Common myeloid progenitor, CD34-positive (primary cell): ENCODE measurements around the gene DPPA4.

ENCODE experiments used
- CTCF ChIA-PET: fragments of 350-600 bp; sonication (Branson Sonifier 250); formaldehyde crosslinking; loops from one replicate; lab custom pipeline; 2021; ENCODE audit warnings: antibody characterized with exemption; lab: Charles Lee
- POLR2A ChIA-PET: fragments of 350-600 bp; sonication (Branson Sonifier 250); formaldehyde crosslinking; loops from one replicate; lab custom pipeline; 2021; ENCODE audit warnings: antibody characterized with exemption; lab: Charles Lee
- DNase-seq, 3 donors: peaks; one replicate each; pipeline versions ENCODE4 v3.0.0 to v3.0.0-alpha.2; 2013
- H3K27ac ChIP-seq, 2 experiments: 1 replicate in 1 of 2; 2 replicates in 1 of 2; pipeline ENCODE4 v1.7.0; 2013; ENCODE audit warnings: inconsistent platforms in 2 of 2, low read length in 2 of 2, mild to moderate bottlenecking in 2 of 2, low read depth in 1 of 2, moderate library complexity in 1 of 2; ENCODE audit not compliant: severe bottlenecking in 2 of 2, insufficient read depth in 1 of 2, poor library complexity in 1 of 2
- H3K27me3 ChIP-seq, 5 experiments: replicated peaks in 2 of 5; 1 replicate in 3 of 5; 2 replicates in 2 of 5; pipeline versions ENCODE4 v1.6.1 to v1.7.0; 2013; ENCODE audit warnings: low read length in 4 of 5, mild to moderate bottlenecking in 2 of 5, moderate library complexity in 2 of 5, inconsistent platforms in 1 of 5; ENCODE audit not compliant: insufficient read depth in 5 of 5, control insufficient read depth in 4 of 5
- H3K36me3 ChIP-seq, 4 experiments: 1 replicate in 2 of 4; 2 replicates in 2 of 4; pipeline versions ENCODE4 v1.6.1 to v1.7.0; 2013; ENCODE audit warnings: low read length in 3 of 4, control low read depth in 1 of 4, mild to moderate bottlenecking in 1 of 4; ENCODE audit not compliant: control insufficient read depth in 4 of 4, insufficient read depth in 4 of 4
- H3K4me1 ChIP-seq, 4 experiments: 1 replicate in 3 of 4; 2 replicates in 1 of 4; pipeline versions ENCODE4 v1.6.1 to v1.7.1; 2013; ENCODE audit warnings: low read length in 3 of 4, mild to moderate bottlenecking in 3 of 4, control low read depth in 1 of 4, inconsistent platforms in 1 of 4, moderate library complexity in 1 of 4; ENCODE audit not compliant: control insufficient read depth in 4 of 4, insufficient read depth in 4 of 4; ENCODE audit errors: control extremely low read depth in 1 of 4
- H3K4me3 ChIP-seq, 7 experiments: 1 replicate in 4 of 7; 2 replicates in 3 of 7; pipeline versions ENCODE4 v1.5.1 to v1.7.0; 2013; ENCODE audit warnings: mild to moderate bottlenecking in 7 of 7, low read length in 6 of 7, moderate library complexity in 6 of 7, inconsistent platforms in 2 of 7, low read depth in 2 of 7, control low read depth in 1 of 7; ENCODE audit not compliant: insufficient read depth in 4 of 7, control insufficient read depth in 1 of 7; ENCODE audit errors: extremely low read depth in 1 of 7
- H3K9me3 ChIP-seq, 5 experiments: 1 replicate in 4 of 5; 2 replicates in 1 of 5; pipeline versions ENCODE4 v1.6.1 to v1.7.1; 2013; ENCODE audit warnings: low read length in 4 of 5, mild to moderate bottlenecking in 2 of 5, inconsistent platforms in 1 of 5, low read depth in 1 of 5, moderate library complexity in 1 of 5; ENCODE audit not compliant: control insufficient read depth in 4 of 5, insufficient read depth in 2 of 5; ENCODE audit errors: control extremely low read depth in 1 of 5
- WGBS: methylation state at CpG from one replicate; pipeline ENCODE4 v1.1.5; 2013; ENCODE audit not compliant: insufficient coverage; 5-methylcytosine and 5-hydroxymethylcytosine counted together

Gene DPPA4

DNA sequence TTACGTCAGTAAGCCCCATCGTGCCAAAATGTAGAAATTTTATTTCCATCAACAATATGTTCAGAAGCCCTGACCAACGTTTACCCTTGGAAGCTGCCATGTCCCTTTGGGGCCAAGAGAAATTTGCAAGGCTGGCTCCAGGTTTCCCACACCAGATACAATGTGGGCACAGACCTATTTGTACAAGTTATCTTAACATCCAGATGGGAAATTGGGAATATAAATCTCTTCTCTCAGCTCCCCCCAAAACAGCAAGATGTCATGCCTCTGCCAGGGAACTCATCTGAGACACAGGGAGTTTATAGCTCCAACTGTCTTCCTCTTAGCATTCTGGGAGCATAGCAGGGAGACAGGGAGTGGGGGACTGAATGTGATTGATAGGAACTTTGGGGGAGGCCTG lies 11.7 kb downstream of the DPPA4 start:
- ChIA-PET CTCF (no interaction called here), POLR2A (no interaction called here)
- no peaks in the 10 kb centered on the region for H3K4me1 ChIP-seq
- WGBS: 87% methylated on average over 3 of the region's 3 CpGs
- H3K9me3 ChIP-seq: no peaks in the 10 kb centered on the region
- no peak for DNase-seq
- no peak overlapping the region for H3K27ac ChIP-seq
- peaks cover 0 to 34% (median 3%) of the 10 kb centered on the region in 4 experiments for H3K36me3 ChIP-seq
- no peaks in the 10 kb centered on the region for H3K27me3 ChIP-seq
- no peak overlapping the region for H3K4me3 ChIP-seq

DNA sequence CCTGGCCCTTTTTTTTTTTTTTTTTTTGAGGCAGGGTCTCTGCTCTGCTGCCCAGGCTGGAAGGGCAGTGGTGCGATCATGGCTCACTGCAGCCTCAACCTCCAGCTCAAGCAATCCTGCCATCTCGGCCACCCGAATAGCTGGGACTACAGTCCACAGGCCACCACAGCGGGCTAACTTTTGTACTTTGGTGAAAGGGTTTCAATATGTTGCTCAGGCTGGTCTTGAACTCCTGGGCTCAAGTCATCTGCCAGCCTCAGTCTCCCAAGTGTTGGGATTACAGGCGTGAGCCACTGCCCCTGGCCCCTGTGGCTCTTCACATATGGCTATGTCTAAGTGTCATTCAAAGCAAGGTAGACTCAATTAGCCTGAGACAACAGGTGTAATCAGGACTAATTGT lies 12.2 kb downstream of the DPPA4 start:
- no peaks in the 10 kb centered on the region for H3K4me1 ChIP-seq
- 94% methylated on average over 3 of the region's 5 CpGs for WGBS
- CTCF ChIA-PET: no interaction called here

DNA sequence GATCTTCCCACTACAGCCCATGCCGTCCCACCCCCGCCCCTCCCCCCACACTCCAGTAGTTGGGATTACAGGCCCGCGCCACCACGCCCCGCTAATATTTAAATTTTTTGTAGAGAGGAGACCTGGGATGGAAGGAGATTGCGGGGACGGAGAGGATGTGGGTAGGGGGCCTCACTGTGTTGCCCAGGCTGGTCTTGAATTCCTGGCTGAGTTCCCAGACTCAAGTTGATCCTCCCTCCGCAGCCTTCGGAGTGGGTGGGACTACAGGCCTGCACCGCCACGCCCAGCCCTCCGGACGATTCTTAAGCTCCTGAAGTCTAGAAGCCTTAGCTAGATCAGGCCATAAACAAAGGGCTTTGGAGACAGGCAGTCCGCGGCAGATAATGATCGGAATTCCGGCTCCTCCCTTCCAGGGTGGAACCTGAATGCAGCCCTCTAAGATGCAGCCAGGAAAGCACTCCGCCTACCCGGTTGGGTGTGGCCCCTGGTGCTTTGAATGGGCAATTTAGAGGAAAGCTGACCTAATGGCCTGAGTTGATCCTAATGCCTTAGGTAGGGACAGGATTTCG lies 21.1 kb downstream of the DPPA4 start, which contains the start of gene DPPA2:
TSS of gene DPPA2 (minus strand) at position 356 of the 569 bp plus-strand sequence. CDS start 1,975 bp downstream, outside the sequence.
- WGBS: 95% methylated on average over 13 of the region's 21 CpGs
- Histone ChIP-seq H3K4me1 (no peaks in the 10 kb centered on the region), H3K4me3 (no peak within 1 kb of the TSS), H3K9me3 (no peaks in the 10 kb centered on the region), H3K27me3 (no peaks in the 10 kb centered on the region), H3K27ac (no peak within 1 kb of the TSS), H3K36me3 (no peaks in the 10 kb centered on the region)
- ChIA-PET CTCF (no interaction called here), POLR2A (no interaction called here)
- DNase-seq: no peak

More for the DNA sequence above, 12.2 kb downstream of the DPPA4 start:
- H3K9me3 ChIP-seq: no peaks in the 10 kb centered on the region
- no peak for DNase-seq
- peaks cover 0 to 29% (median 3%) of the 10 kb centered on the region in 4 experiments for H3K36me3 ChIP-seq
- H3K27ac ChIP-seq: no peak overlapping the region
- no peaks in the 10 kb centered on the region for H3K27me3 ChIP-seq
- POLR2A ChIA-PET: no interaction called here
- no peak overlapping the region for H3K4me3 ChIP-seq

DNA sequence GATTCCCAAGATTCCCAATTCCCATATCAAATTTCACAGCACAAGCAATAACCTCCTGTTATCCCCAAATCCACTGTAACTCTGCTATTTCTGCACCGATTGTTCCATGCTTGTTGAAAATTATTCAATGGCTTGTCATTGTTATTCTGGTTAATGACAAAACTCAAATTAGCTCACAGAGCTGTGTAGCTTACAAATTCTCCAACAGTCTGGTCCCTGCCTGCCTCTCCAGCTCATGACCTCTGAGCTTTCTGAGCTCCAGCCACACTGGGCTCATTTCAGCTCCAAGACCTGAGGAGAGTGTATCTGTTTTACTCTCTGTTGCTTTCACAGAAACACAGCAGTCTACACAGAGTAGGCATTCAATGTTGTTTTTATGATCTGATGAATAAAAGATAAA lies 24.3 kb downstream of the DPPA4 start:
- Histone ChIP-seq H3K4me3 (no peak overlapping the region), H3K9me3 (no peaks in the 10 kb centered on the region), H3K4me1 (no peaks in the 10 kb centered on the region), H3K27me3 (no peaks in the 10 kb centered on the region), H3K36me3 (no peaks in the 10 kb centered on the region), H3K27ac (no peak overlapping the region)
- no peak for DNase-seq
- POLR2A ChIA-PET: no interaction called here
- CTCF ChIA-PET: no interaction called here
- no CpG with 5 or more reads among the region's 1 CpG for WGBS

GRCh38 chr3:109297496-109297895 lies 39.9 kb downstream of the DPPA4 start:
- Histone ChIP-seq H3K27me3 (no peaks in the 10 kb centered on the region), H3K4me3 (no peak overlapping the region), H3K9me3 (no peaks in the 10 kb centered on the region), H3K27ac (no peak overlapping the region), H3K4me1 (no peaks in the 10 kb centered on the region), H3K36me3 (no peaks in the 10 kb centered on the region)
- ChIA-PET CTCF (no interaction called here), POLR2A (no interaction called here)
- DNase-seq: no peak
- 100% methylated on average over 2 of the region's 2 CpGs for WGBS

GRCh38 chr3:109284071-109284470 lies 53.3 kb downstream of the DPPA4 start:
- H3K4me3 ChIP-seq: no peak overlapping the region
- DNase-seq: no peak
- ChIA-PET CTCF (interaction anchor here (1.0 to 1.3 kb wide), 2 partner anchors 8 to 9 kb away, joined by 4 to 6 read pairs; no protein-coding TSS in a partner anchor), POLR2A (no interaction called here)
- no peaks in the 10 kb centered on the region for H3K27me3 ChIP-seq
- no peaks in the 10 kb centered on the region for H3K9me3 ChIP-seq
- H3K27ac ChIP-seq: no peak overlapping the region
- H3K4me1 ChIP-seq: peaks cover 0 to 13% (median 3%) of the 10 kb centered on the region in 4 experiments
- no peaks in the 10 kb centered on the region for H3K36me3 ChIP-seq

- no peaks in the 10 kb centered on the region for H3K36me3 ChIP-seq
- ChIA-PET POLR2A (no interaction called here), CTCF (interaction anchor here (0.6 kb wide), 1 partner anchor 141 kb away, joined by 3 read pairs; no protein-coding TSS in a partner anchor)
- H3K4me3 ChIP-seq: no peak overlapping the region
- H3K4me1 ChIP-seq: peaks cover 0 to 18% (median 0%) of the 10 kb centered on the region in 4 experiments
- H3K27me3 ChIP-seq: no peaks in the 10 kb centered on the region
- no peak overlapping the region for H3K27ac ChIP-seq
- WGBS: 80% methylated on average over 1 of the region's 1 CpG
- no peaks in the 10 kb centered on the region for H3K9me3 ChIP-seq
- DNase-seq: no peak
Observed at GRCh38 chr3:109278546-109278945, 58.8 kb downstream of the DPPA4 start.
